Heart left ventricle (tissue), 16 donors: ENCODE data around the gene HNRNPCL2. TPM values are rescaled to one million over a fixed set of nuclear protein-coding genes. Genes with fewer than 3 reads are reported as not detected.
"Not testable (repeated sequence)": the region's sequence is repeated elsewhere in the genome, so short reads cannot be mapped to it uniquely, and the experiment has no call there.

Experiments used
- ATAC-seq, 4 donors: fragments of 200-7000 bp; cut with Tn5 transposase; one replicate each; pipeline ENCODE4 v1.9.1; 2020 to 2022; ENCODE audit warnings: moderate library complexity in 4 of 4, mild to moderate bottlenecking in 3 of 4, moderate number of reproducible peaks in 1 of 4
- DNase-seq, 5 donors: peaks; one replicate each; pipeline ENCODE4 v3.0.0-alpha.2; 2020
- H3K27ac ChIP-seq, 12 donors: fragments of 200-600 bp; sonication (generic) in 4 of 12; one replicate each; pipeline versions ENCODE4 v1.5.0 to v1.8.0; 2016 to 2022; ENCODE audit warnings: mild to moderate bottlenecking in 2 of 12
- H3K27me3 ChIP-seq, 9 donors: fragments of 200-600 bp; sonication (generic) in 2 of 9; one replicate each; pipeline versions ENCODE4 v1.5.1 to v1.8.0; 2016 to 2022; ENCODE audit warnings: mild to moderate bottlenecking in 3 of 9
- H3K36me3 ChIP-seq, 9 donors: fragments of 200-600 bp; sonication (generic) in 2 of 9; one replicate each; pipeline versions ENCODE4 v1.5.0 to v1.8.0; 2018 to 2022; ENCODE audit warnings: mild to moderate bottlenecking in 2 of 9
- H3K4me1 ChIP-seq, 12 donors: fragments of 200-600 bp; sonication (generic) in 4 of 12; one replicate each; pipeline versions ENCODE4 v1.5.0 to v1.8.0; 2016 to 2022; ENCODE audit warnings: mild to moderate bottlenecking in 3 of 12
- H3K4me3 ChIP-seq, 12 donors: fragments of 200-600 bp; sonication (generic) in 4 of 12; one replicate each; pipeline versions ENCODE4 v1.5.0 to v1.8.0; 2017 to 2022; ENCODE audit warnings: mild to moderate bottlenecking in 9 of 12, moderate library complexity in 4 of 12
- H3K9me3 ChIP-seq, 12 donors: fragments of 200-600 bp; sonication (generic) in 4 of 12; one replicate each; pipeline versions ENCODE4 v1.5.0 to v1.8.0; 2016 to 2022; ENCODE audit warnings: mild to moderate bottlenecking in 1 of 12
- WGBS, 4 donors: extraction: QIAGEN DNeasy Blood & Tissue Kit in 2 of 4; methylation state at CpG; one replicate each; pipeline versions ENCODE4 v1.1.5 to v1.1.7; 2013 to 2018; 5-methylcytosine and 5-hydroxymethylcytosine counted together
- intact Hi-C, 10 donors: fragments of 100-400 bp; cut with DNase I; formaldehyde crosslinking; loops; one replicate each; pipeline versions ENCODE4 v1.11.1 to v1.14.2; 2022
- long read RNA-seq, 3 donors: library from polyadenylated mRNA; unstranded; transcript quantifications; one replicate each; pipeline ENCODE4 v2.0.0, GENCODE V29; 2020 to 2021
- polyA plus RNA-seq, 2 donors: library from polyadenylated mRNA; stranded (reverse); fragments of 200-250 nt; gene quantifications; one replicate each; pipeline ENCODE4 v1.2.3, GENCODE V29; 2013
- total RNA-seq, 9 donors: library from RNA; depleted of rRNA in 2 of 9; stranded (reverse); fragments of >200 nt in 2 of 9; fragmentation: NEBNext Ultra II Directional in 3 of 9; extraction: Animal tissue kit (Norgen Biotek cat#: 25700) in 3 of 9; gene quantifications; one replicate each; pipeline versions ENCODE4 v1.1.0 to v1.2.4, GENCODE V29; 2016 to 2023
- donor health status: ischemic (EF 13 %, LVEDD 7.1; RV severe dilation, severe dysfunction).
- donor health status: healthy with polysubstance abuse.
- donor health status: DM: no; HTN: yes; CAD: no.
- donor health status: DM: no; HTN: no; CAD: no.
- donor health status: ischemic (EF 25% LVEDD 6.9; RV normal size, moderate dysfunction).
- donor health status: ischemic (EF 25% LVEDD 5.7; RV mildly dilated, moderate dysfunction).
- donor health status: healthy.
- donor health status: DM: yes; HTN: yes; CAD: no.
- donor health status: ischemic (EF 35%, LVEDD 5.7; RV mildly dilated, moderate dysfunction).
- donor health status: nonischemic (EF 11% LVEDD 7.7; RV severe dilation, severe dysfunction).
- donor health status: DM: yes; HTN: yes; CAD: no.
- donor health status: PGD.
- donor health status: ischemic (EF 29% LVEDD 5.4; RV normal size, mild dysfunction).
- donor health status: nonischemic (EF 23%, LVEDD 6.1; RV moderate dilation, normal function).

HNRNPCL2 gene
- total RNA-seq (not detected), polyA plus RNA-seq (not detected)
- long read RNA-seq, donor 1 = 0 reads
- long read RNA-seq, donor 2 = 0 reads
- long read RNA-seq, donor 3 = 0 reads

GRCh38 chr1:13116754-13117153, at the start of gene HNRNPCL2:
Gene HNRNPCL2 (minus strand): TSS chr1:13116854. CDS start chr1:13116400, 454 bp downstream.
- H3K27ac ChIP-seq, intact Hi-C loops, H3K4me3 ChIP-seq, H3K9me3 ChIP-seq, H3K4me1 ChIP-seq, ATAC-seq, H3K36me3 ChIP-seq, DNase-seq: not testable (repeated sequence)
- H3K27me3 ChIP-seq = peaks cover 0 to 13% (median 0%) of the 10 kb centered on the region in 9 donors
- WGBS, 4 donors = 88 to 90% (median 89%) methylated on average over 6 of the region's 6 CpGs

- DNase-seq, H3K27me3 ChIP-seq, H3K36me3 ChIP-seq, H3K27ac ChIP-seq, intact Hi-C loops, H3K9me3 ChIP-seq, H3K4me1 ChIP-seq, H3K4me3 ChIP-seq, ATAC-seq: not testable (repeated sequence)
- no CpG with 5 or more reads among the region's 8 CpGs for WGBS, 4 donors
These were observed 48.9 kb upstream of the HNRNPCL2 start, which contains the start of gene HNRNPCL4 for GRCh38 chr1:13165531-13165930. Gene HNRNPCL4 (minus strand): TSS chr1:13165631. CDS start chr1:13165467, 164 bp downstream.

- H3K4me1 ChIP-seq, H3K27ac ChIP-seq, H3K27me3 ChIP-seq, intact Hi-C loops, H3K9me3 ChIP-seq, H3K36me3 ChIP-seq, H3K4me3 ChIP-seq, ATAC-seq, DNase-seq: not testable (repeated sequence)
- 60 to 74% methylated on average over 1 of the region's 5 CpGs; no CpG with 5 or more reads in 2 of the 4 donors for WGBS, 4 donors
These were observed 39.3 kb upstream of the HNRNPCL2 start, which contains the start of gene PRAMEF26 for GRCh38 chr1:13155909-13156308. Gene PRAMEF26 (minus strand): TSS chr1:13156009. CDS start chr1:13153095, 2,914 bp downstream.

GRCh38 chr1:13070474-13070873, 46.2 kb downstream of the HNRNPCL2 start, which contains the start of gene PRAMEF25:
Gene PRAMEF25 (plus strand): TSS chr1:13070774. CDS start chr1:13073694, 2,920 bp downstream.
- H3K4me3 ChIP-seq, H3K27me3 ChIP-seq, H3K9me3 ChIP-seq, DNase-seq, ATAC-seq, H3K4me1 ChIP-seq, intact Hi-C loops, H3K27ac ChIP-seq, H3K36me3 ChIP-seq: not testable (repeated sequence)
- no CpG with 5 or more reads among the region's 4 CpGs for WGBS, 4 donors

Other genes with a start within 250 kb of the HNRNPCL2 start
- not detected for gene PRAMEF4, start 230.7 kb downstream of the HNRNPCL2 start, total RNA-seq
- not detected for gene PRAMEF4, start 230.7 kb downstream of the HNRNPCL2 start, polyA plus RNA-seq
- gene PRAMEF10, start 218.6 kb downstream of the HNRNPCL2 start, total RNA-seq = not detected
- not detected for gene PRAMEF10, start 218.6 kb downstream of the HNRNPCL2 start, polyA plus RNA-seq
- not detected for gene PRAMEF7, start 200.2 kb downstream of the HNRNPCL2 start, total RNA-seq
- not detected for gene PRAMEF7, start 200.2 kb downstream of the HNRNPCL2 start, polyA plus RNA-seq
- gene PRAMEF6, start 169.3 kb downstream of the HNRNPCL2 start, total RNA-seq = not detected
- not detected for gene PRAMEF6, start 169.3 kb downstream of the HNRNPCL2 start, polyA plus RNA-seq
- not detected for gene PRAMEF27, start 60.3 kb downstream of the HNRNPCL2 start, total RNA-seq
- not detected for gene PRAMEF27, start 60.3 kb downstream of the HNRNPCL2 start, polyA plus RNA-seq
- not detected for gene HNRNPCL3, start 56.1 kb downstream of the HNRNPCL2 start, total RNA-seq
- gene HNRNPCL3, start 56.1 kb downstream of the HNRNPCL2 start, polyA plus RNA-seq = not detected
- gene PRAMEF25, start 46.1 kb downstream of the HNRNPCL2 start, total RNA-seq = not detected
- gene PRAMEF25, start 46.1 kb downstream of the HNRNPCL2 start, polyA plus RNA-seq = not detected
- gene PRAMEF26, start 39.2 kb upstream of the HNRNPCL2 start, total RNA-seq = not detected
- not detected for gene PRAMEF26, start 39.2 kb upstream of the HNRNPCL2 start, polyA plus RNA-seq
- not detected for gene HNRNPCL4, start 48.8 kb upstream of the HNRNPCL2 start, total RNA-seq
- not detected for gene HNRNPCL4, start 48.8 kb upstream of the HNRNPCL2 start, polyA plus RNA-seq
- gene PRAMEF9, start 55.0 kb upstream of the HNRNPCL2 start, total RNA-seq = not detected
- not detected for gene PRAMEF9, start 55.0 kb upstream of the HNRNPCL2 start, polyA plus RNA-seq
- gene PRAMEF13, start 84.6 kb upstream of the HNRNPCL2 start, total RNA-seq = not detected
- gene PRAMEF13, start 84.6 kb upstream of the HNRNPCL2 start, polyA plus RNA-seq = not detected
- gene PRAMEF18, start 109.3 kb upstream of the HNRNPCL2 start, total RNA-seq = not detected
- gene PRAMEF18, start 109.3 kb upstream of the HNRNPCL2 start, polyA plus RNA-seq = not detected
- gene PRAMEF5, start 137.3 kb upstream of the HNRNPCL2 start, total RNA-seq = not detected
- gene PRAMEF5, start 137.3 kb upstream of the HNRNPCL2 start, polyA plus RNA-seq = not detected
- gene PRAMEF8, start 168.3 kb upstream of the HNRNPCL2 start, total RNA-seq = not detected
- gene PRAMEF8, start 168.3 kb upstream of the HNRNPCL2 start, polyA plus RNA-seq = not detected
- gene PRAMEF33, start 186.7 kb upstream of the HNRNPCL2 start, total RNA-seq = not detected
- gene PRAMEF33, start 186.7 kb upstream of the HNRNPCL2 start, polyA plus RNA-seq = not detected
- gene PRAMEF15, start 198.7 kb upstream of the HNRNPCL2 start, total RNA-seq = not detected
- gene PRAMEF15, start 198.7 kb upstream of the HNRNPCL2 start, polyA plus RNA-seq = not detected
- gene PRAMEF14, start 230.3 kb upstream of the HNRNPCL2 start, total RNA-seq = not detected
- gene PRAMEF14, start 230.3 kb upstream of the HNRNPCL2 start, polyA plus RNA-seq = not detected